Right ventricle myocardium superior (tissue), 1 donor: ENCODE data around the gene NRDC. TPM values are rescaled to one million over a fixed set of nuclear protein-coding genes. Genes with fewer than 3 reads are reported as not detected.

Experiments used
- ATAC-seq: fragments of 200-7000 bp; cut with Tn5 transposase; one replicate; pipeline ENCODE4 v1.9.1; 2020; ENCODE audit warnings: mild to moderate bottlenecking; ENCODE audit not compliant: poor library complexity
- DNase-seq: peaks from one replicate; pipeline ENCODE4 v3.0.0-alpha.2; 2020
- intact Hi-C: fragments of 100-400 bp; cut with DNase I; formaldehyde crosslinking; loops from one replicate; pipeline ENCODE4 v1.11.2; 2022
- microRNA-seq: library from miRNA; unstranded; fragments of <30 nt; microRNA quantifications from one replicate; pipeline ENCODE4 v1.2.0, GENCODE V29; 2020
- total RNA-seq: library from RNA; stranded (reverse); fragmentation: NEBNext Ultra II Directional; extraction: Animal tissue kit (Norgen Biotek cat#: 25700); gene quantifications from one replicate; pipeline ENCODE4 v1.2.1, GENCODE V29; 2021
- donor health status: DM: no; HTN: yes; CAD: no; lungs with severe emphysema.

The NRDC gene
- total RNA-seq, 1 donor from 2014 or later, result 149 TPM

DNA sequence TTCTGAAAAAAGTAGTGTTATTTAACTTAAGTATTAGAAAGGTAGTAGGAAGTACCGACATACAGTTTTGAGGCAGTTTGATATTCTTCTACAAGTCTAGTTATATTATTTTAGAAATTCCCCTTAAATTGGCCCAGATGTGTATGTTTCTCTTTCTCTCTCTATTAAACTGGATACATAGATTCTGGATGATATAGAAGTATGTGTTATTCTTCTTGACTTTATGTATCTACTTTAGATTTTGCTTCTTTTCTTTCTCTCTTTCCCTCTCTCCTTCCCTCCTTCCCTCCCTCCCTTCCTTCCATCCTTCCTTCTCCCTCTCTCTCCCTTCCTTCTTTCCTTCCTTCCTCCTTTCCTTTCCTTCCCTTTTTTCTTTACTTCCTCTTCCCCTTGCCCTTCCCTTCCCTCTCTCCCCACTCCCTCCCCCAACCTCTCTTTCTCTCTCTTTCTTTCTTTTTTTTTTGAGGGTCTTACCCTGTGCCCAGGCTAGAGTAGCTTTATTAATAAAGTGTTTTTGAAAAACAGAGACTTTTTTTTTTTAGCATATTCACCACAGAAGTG is 137.3 kb downstream of the NRDC start:
- ATAC-seq (no peak), DNase-seq (no peak)
- intact Hi-C loops, result no loop called here

DNA sequence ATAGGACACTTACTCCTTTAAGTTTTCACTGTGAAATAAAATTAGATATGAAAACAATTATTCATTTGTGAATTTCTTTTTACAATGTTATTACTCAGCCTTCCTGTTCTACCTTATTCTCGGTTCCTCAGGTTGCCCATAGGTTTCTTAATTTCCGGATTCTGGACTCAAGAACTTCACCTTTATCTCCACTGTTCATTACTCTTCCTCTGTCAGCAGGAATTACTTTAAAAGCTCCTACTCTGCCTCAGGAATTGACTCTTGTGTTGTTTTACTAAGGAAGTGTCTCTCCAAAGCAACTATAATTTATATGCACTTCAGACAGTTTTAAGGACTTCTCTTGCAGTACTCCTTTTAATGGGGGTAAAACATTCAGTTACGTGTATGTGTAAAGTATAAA is 137.9 kb downstream of the NRDC start:
- DNase-seq (no peak), ATAC-seq (no peak)
- intact Hi-C loops, result no loop called here

Small RNA genes within 50 kb of the gene (microRNA-seq; reads per million reads assigned to microRNA genes)
- not detected for gene MIR761

Other genes starting within 250 kb of the NRDC start
- not detected for gene RAB3B, start 112.0 kb upstream of the NRDC start, total RNA-seq
- gene KTI12, start 155.1 kb upstream of the NRDC start, total RNA-seq, result 3.3 TPM
- 20.9 TPM for gene TXNDC12, start 176.5 kb upstream of the NRDC start, total RNA-seq
- gene BTF3L4, start 177.6 kb upstream of the NRDC start, total RNA-seq, result 24.5 TPM